Measurements from ENCODE around the gene WDFY2.

- TF ChIP-seq CTCF (conservative IDR thresholded peaks at IDR 0.05; ENCODE audit: low read depth, low read length) (no peak), EZH2 (IDR thresholded peaks at IDR 0.05; ENCODE audit: borderline replicate concordance, low read depth, low read length, poor library complexity, severe bottlenecking) (no peak)
These were observed 149.4 kb downstream of the WDFY2 start for GRCh38 chr13:51733374-51734298.
